ENCODE results near the gene ASB5. TPM values are rescaled to one million over a fixed set of nuclear protein-coding genes. Genes with fewer than 3 reads are reported as not detected.

ASB5 gene
- total and polyA plus RNA-seq, 9 of the 15 experiments (the other 6 are each of a cell fraction or from before 2014, with no cell fraction given), result not detected

DNA sequence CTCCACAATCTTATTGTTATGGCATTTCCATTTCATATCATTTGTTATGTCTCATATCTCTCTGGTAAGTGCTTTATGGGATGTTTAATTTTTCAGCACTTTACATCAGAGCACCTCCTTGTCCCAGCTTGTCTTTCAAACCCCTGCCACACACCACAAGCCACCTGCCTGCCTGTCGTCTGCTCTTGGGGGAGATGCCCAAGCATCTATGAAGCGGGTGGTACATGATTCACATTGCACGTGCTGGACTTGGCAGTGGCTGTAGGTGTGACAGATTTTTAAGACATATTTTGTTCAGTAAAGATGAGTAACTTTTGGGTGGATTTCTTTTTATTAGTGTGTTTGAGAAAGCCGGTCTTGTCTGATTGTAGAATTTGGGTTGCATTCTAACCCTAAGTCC lies 59.5 kb downstream of the ASB5 start:
- Histone ChIP-seq H2AFZ (ENCODE audit: low read depth, low read length) (no peak overlapping the region), H4K20me1 (replicated peaks; ENCODE audit: control insufficient read depth, insufficient read depth, low read length) (0 out of 2 replicates have a peak, but pooled peaks cover 2% of the 10 kb centered on the region), H3K9ac (ENCODE audit: insufficient read depth in 1 of 2, low read depth in 2 of 2, low read length in 2 of 2) (no peak overlapping the region), H3K4me3 (no peak overlapping the region), H3K27me3 (ENCODE audit: control insufficient read depth in 2 of 2, insufficient read depth in 2 of 2, low read length in 2 of 2) (peaks cover 0 to 11% of the 10 kb centered on the region in 2 experiments; a peak in 2 of 5 replicates), H3K79me2 (ENCODE audit: control insufficient read depth, insufficient read depth, low read length) (no peaks in the 10 kb centered on the region), H3K4me1 (replicated peaks in 1 of 2; ENCODE audit: control insufficient read depth in 2 of 2, insufficient read depth in 2 of 2, low read length in 2 of 2) (no peaks in the 10 kb centered on the region), H3K27ac (ENCODE audit: extremely low read depth, low read depth, low read length) (no peak overlapping the region), H3K36me3 (ENCODE audit: control insufficient read depth, insufficient read depth, low read length) (no peaks in the 10 kb centered on the region), H3K9me3 (replicated peaks; ENCODE audit: control insufficient read depth, insufficient read depth, low read depth, low read length) (no peaks in the 10 kb centered on the region), H3K9me1 (ENCODE audit: control insufficient read depth, insufficient read depth, low read length) (no peaks in the 10 kb centered on the region), H3K4me2 (ENCODE audit: insufficient read depth, low read length) (no peak overlapping the region)
- in situ Hi-C loops (cut with MboI) (no loop called here), intact Hi-C loops (cut with micrococcal nuclease) (no loop called here)
- FAIRE-seq (no peak), ATAC-seq (no peak), DNase-seq (ENCODE audit: extremely low read depth in 1 of 4, low spot score in 3 of 4) (no peak)
- 0% methylated on average over 4 of the region's 4 CpGs for WGBS (ENCODE audit: insufficient coverage, low coverage, missing lambda C conversion rate)
- TF ChIP-seq ZNF324 (CRISPR knock-in tag; IDR thresholded peaks at IDR 0.05), result no peak
- TF ChIP-seq PHF8 (IDR thresholded peaks at IDR 0.05; ENCODE audit: borderline replicate concordance, low read length), result no peak
- no peak for TF ChIP-seq ZNF354B (CRISPR knock-in tag; IDR thresholded peaks at IDR 0.05)
- TF ChIP-seq ETV5 (CRISPR knock-in tag; IDR thresholded peaks at IDR 0.05; ENCODE audit: low read depth), result no peak
- TF ChIP-seq RBBP5 (IDR thresholded peaks at IDR 0.05; ENCODE audit: borderline replicate concordance, insufficient read depth, low read length, poor library complexity, severe bottlenecking), result no peak
- no peak for TF ChIP-seq HDAC8 (tag; IDR thresholded peaks at IDR 0.05)
- TF ChIP-seq ESRRA (IDR thresholded peaks at IDR 0.05; ENCODE audit: borderline replicate concordance, low read depth), result no peak
- no peak for TF ChIP-seq BRCA1 (IDR thresholded peaks at IDR 0.05)
- no peak for TF ChIP-seq BRCA1 (CRISPR knock-in tag; IDR thresholded peaks at IDR 0.05)
- TF ChIP-seq ZNF639 (CRISPR knock-in tag; conservative IDR thresholded peaks at IDR 0.05 in 1 of 2, IDR thresholded peaks at IDR 0.05 in 1 of 2), result no peak
- TF ChIP-seq RBM14 (IDR thresholded peaks at IDR 0.05; ENCODE audit: borderline replicate concordance, insufficient read depth, low read depth, low read length), result no peak
- CTCF ChIA-PET (ENCODE audit: low intra/inter-chr PET ratio), result no interaction called here
- POLR2A ChIA-PET, result no interaction called here
- no TSS peak for BruUV-seq (replicated peaks)
